Measurements from ENCODE around the gene PATL2.

Gene PATL2

GRCh38 chr15:44662478-44663409 is 48.4 kb downstream of the PATL2 start:
- DNase-seq (ENCODE audit: low spot score) = peak; percentile 67
- TF ChIP-seq, protein P1, sequence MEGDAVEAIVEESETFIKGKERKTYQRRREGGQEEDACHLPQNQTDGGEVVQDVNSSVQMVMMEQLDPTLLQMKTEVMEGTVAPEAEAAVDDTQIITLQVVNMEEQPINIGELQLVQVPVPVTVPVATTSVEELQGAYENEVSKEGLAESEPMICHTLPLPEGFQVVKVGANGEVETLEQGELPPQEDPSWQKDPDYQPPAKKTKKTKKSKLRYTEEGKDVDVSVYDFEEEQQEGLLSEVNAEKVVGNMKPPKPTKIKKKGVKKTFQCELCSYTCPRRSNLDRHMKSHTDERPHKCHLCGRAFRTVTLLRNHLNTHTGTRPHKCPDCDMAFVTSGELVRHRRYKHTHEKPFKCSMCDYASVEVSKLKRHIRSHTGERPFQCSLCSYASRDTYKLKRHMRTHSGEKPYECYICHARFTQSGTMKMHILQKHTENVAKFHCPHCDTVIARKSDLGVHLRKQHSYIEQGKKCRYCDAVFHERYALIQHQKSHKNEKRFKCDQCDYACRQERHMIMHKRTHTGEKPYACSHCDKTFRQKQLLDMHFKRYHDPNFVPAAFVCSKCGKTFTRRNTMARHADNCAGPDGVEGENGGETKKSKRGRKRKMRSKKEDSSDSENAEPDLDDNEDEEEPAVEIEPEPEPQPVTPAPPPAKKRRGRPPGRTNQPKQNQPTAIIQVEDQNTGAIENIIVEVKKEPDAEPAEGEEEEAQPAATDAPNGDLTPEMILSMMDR (IDR thresholded peaks at IDR 0.05; ENCODE audit: borderline replicate concordance, control extremely low read depth, extremely low read depth, insufficient read depth, missing control alignments) = no peak
- in situ Hi-C loops (cut with MboI; ENCODE audit: low sequenced_read_pairs, unreplicated experiment) = loop anchor here (5.0 kb wide), 1 partner anchor 50 kb away; the partner anchor contains the start of genes B2M and PATL2

DNA sequence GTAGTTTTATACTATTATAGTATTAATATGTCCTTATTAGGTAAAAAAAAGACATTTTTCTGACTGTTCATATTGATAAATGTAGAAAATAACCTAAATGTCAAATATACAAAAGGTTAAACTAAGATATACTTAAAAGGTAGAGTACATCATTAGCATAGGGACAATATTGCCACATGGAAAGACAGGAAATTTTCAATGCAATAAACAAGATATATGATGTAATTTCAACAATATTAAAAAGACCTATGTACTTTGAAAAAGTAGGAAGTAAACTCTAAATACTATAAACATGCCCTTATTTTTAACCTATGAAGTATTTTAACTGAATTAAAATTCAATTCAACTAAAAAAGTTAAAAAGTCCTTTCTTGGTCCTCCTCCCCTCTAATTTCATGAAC is 49.5 kb downstream of the PATL2 start:
- TF ChIP-seq, protein P1 (IDR thresholded peaks at IDR 0.05; ENCODE audit: borderline replicate concordance, control extremely low read depth, extremely low read depth, insufficient read depth, missing control alignments) = no peak
- in situ Hi-C loops (cut with MboI; ENCODE audit: low sequenced_read_pairs, unreplicated experiment) = loop anchor here (5.0 kb wide), 1 partner anchor 51 kb away; the partner anchor contains the start of genes B2M and PATL2
- no peak for DNase-seq (ENCODE audit: low spot score)

DNA sequence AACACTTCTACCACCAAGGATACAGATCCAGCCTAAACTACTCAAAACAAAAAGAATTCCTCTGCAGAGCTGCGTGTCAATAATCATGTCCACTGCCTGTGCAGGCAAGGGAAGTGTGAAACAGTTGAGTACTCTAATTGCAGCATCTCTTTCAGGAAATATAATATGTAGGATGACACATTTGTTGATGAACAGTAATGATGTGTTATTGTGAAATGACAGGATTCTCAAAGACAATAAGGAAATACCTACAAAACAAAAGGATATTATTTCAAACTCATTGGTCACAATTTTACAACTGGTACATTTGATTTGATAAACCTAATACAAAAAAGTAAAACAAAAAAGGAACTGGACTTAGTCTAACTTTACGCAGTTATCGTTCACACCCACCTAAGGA is 52.1 kb downstream of the PATL2 start:
- in situ Hi-C loops (cut with MboI; ENCODE audit: low sequenced_read_pairs, unreplicated experiment) = no loop called here
- no peak for DNase-seq (ENCODE audit: low spot score)
- TF ChIP-seq, protein P1 (IDR thresholded peaks at IDR 0.05; ENCODE audit: borderline replicate concordance, control extremely low read depth, extremely low read depth, insufficient read depth, missing control alignments) = no peak

DNA sequence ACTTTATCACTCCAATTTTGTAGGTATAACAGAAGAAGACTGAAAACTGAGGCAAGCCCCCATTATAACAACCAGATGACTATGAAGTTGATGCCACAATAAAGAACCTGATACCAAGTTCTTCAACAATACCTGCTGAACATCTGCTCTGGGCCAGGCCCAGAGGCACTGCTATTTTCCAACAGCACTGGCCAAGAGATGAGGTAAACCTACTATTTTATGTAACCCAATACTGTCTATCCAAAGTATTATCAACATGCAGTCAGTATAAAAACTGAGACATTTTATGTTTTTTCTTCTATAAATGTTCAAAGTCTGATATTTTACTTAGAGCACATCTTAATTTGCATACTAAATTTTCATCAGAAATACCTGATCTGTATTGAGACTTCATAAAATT is 53.7 kb downstream of the PATL2 start:
- in situ Hi-C loops (cut with MboI; ENCODE audit: low sequenced_read_pairs, unreplicated experiment) = no loop called here
- DNase-seq (ENCODE audit: low spot score) = no peak
- TF ChIP-seq, protein P1 (IDR thresholded peaks at IDR 0.05; ENCODE audit: borderline replicate concordance, control extremely low read depth, extremely low read depth, insufficient read depth, missing control alignments) = no peak

- TF ChIP-seq, protein P1 (IDR thresholded peaks at IDR 0.05; ENCODE audit: borderline replicate concordance, control extremely low read depth, extremely low read depth, insufficient read depth, missing control alignments) = no peak
- DNase-seq (ENCODE audit: low spot score) = no peak
These were observed 54.2 kb downstream of the PATL2 start for GRCh38 chr15:44656913-44657312.

DNA sequence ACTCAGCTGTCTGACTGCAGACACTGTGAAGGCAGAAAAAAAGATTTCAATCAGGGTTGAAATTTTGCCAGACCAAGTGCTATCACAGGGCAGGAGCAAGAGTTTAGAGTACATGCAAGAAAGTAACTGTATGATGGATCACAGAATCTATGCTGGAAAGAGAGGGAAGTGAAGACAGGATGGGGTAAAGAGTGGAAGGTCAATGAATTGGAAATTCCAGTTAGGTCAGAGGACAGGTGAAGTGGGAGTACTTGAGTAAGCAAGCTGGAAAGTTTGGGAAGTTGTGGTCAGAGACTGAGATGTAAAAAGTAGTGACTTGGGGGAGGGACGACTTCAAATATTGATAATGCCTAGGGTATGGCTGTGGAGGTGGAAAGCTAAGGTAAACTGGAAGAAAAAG is 54.8 kb downstream of the PATL2 start:
- in situ Hi-C loops (cut with MboI; ENCODE audit: low sequenced_read_pairs, unreplicated experiment) = no loop called here
- DNase-seq (ENCODE audit: low spot score) = no peak
- TF ChIP-seq, protein P1 (IDR thresholded peaks at IDR 0.05; ENCODE audit: borderline replicate concordance, control extremely low read depth, extremely low read depth, insufficient read depth, missing control alignments) = no peak

More at GRCh38 chr15:44656913-44657312, 54.2 kb downstream of the PATL2 start:
- in situ Hi-C loops (cut with MboI; ENCODE audit: low sequenced_read_pairs, unreplicated experiment) = no loop called here
